Liver (tissue), 3 donors: Measurements from ENCODE around the gene TANC2.

ENCODE experiments used
- GABPA ChIP-seq, 2 donors: IDR thresholded peaks in 1 of 2; conservative IDR thresholded peaks in 1 of 2; 2 replicates each; pipeline ENCODE4 v1.6.1; 2016; ENCODE audit warnings: antibody characterized with exemption in 2 of 2, mild to moderate bottlenecking in 1 of 2, moderate library complexity in 1 of 2
- MAX ChIP-seq: IDR thresholded peaks from 2 replicates; pipeline ENCODE4 v1.6.1; 2016; ENCODE audit warnings: antibody characterized with exemption
- RAD21 ChIP-seq, 2 donors: IDR thresholded peaks; 2 replicates each; pipeline ENCODE4 v1.6.1; 2016; ENCODE audit warnings: antibody characterized with exemption in 2 of 2, mild to moderate bottlenecking in 2 of 2
- TAF1 ChIP-seq: conservative IDR thresholded peaks from 2 replicates; pipeline ENCODE4 v1.6.1; 2016; ENCODE audit warnings: antibody characterized with exemption, mild to moderate bottlenecking
- TF ChIP-seq, protein P1 (sequence below): fragments of 150-350 bp; IDR thresholded peaks from 2 replicates; pipeline ENCODE4 v1.5.1; 2017; ENCODE audit warnings: improper control_type of control experiment, low read depth, low read length; ENCODE audit not compliant: missing input control
- donor health status: healthy.
- donor health status: healthy.

DNA sequence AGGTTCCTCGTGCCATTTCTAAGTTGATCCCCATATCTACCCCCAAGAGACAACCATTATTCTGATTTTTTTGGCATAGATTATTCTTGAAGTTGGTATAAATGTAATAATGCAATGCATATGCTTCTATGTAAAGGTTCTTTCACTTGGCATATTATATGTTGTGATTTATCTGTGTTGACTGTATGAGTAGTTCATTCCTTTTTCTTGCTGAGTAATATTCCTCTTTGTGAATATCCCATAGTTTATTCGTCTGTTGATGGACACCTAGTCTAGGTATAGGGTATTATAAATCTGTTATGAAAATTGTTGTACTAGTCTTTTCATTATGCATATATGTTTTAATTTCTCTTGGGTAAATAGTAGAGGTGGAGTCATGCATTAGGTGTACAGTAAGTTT lies 36.6 kb downstream of the TANC2 start:
- TF ChIP-seq RAD21 (IDR thresholded peaks at IDR 0.05) (no peak), GABPA (IDR thresholded peaks at IDR 0.05 in 1 of 2, conservative IDR thresholded peaks at IDR 0.05 in 1 of 2) (no peak), TAF1 (no peak), MAX (no peak)
- TF ChIP-seq, protein P1, sequence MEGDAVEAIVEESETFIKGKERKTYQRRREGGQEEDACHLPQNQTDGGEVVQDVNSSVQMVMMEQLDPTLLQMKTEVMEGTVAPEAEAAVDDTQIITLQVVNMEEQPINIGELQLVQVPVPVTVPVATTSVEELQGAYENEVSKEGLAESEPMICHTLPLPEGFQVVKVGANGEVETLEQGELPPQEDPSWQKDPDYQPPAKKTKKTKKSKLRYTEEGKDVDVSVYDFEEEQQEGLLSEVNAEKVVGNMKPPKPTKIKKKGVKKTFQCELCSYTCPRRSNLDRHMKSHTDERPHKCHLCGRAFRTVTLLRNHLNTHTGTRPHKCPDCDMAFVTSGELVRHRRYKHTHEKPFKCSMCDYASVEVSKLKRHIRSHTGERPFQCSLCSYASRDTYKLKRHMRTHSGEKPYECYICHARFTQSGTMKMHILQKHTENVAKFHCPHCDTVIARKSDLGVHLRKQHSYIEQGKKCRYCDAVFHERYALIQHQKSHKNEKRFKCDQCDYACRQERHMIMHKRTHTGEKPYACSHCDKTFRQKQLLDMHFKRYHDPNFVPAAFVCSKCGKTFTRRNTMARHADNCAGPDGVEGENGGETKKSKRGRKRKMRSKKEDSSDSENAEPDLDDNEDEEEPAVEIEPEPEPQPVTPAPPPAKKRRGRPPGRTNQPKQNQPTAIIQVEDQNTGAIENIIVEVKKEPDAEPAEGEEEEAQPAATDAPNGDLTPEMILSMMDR: no peak
